Uterus (tissue), 4 donors: ENCODE data around the gene CPNE7. TPM values are rescaled to one million over a fixed set of nuclear protein-coding genes. Genes with fewer than 3 reads are reported as not detected.
"Not testable (repeated sequence)": the region's sequence is repeated elsewhere in the genome, so short reads cannot be mapped to it uniquely, and the experiment has no call there.

Source experiments
- DNase-seq, 2 donors: peaks; one replicate each; pipeline ENCODE4 v3.0.0-alpha.2; 2019 to 2020
- H3K27ac ChIP-seq, 2 donors: fragments of 200-600 bp; sonication (generic); 1 replicate in 1 of 2; 2 replicates in 1 of 2; pipeline ENCODE4 v1.5.1; 2016 to 2018
- H3K27me3 ChIP-seq, 2 donors: fragments of 200-600 bp; sonication (generic); one replicate each; pipeline ENCODE4 v1.5.1; 2018 to 2019; ENCODE audit warnings: control low read depth in 1 of 2
- H3K36me3 ChIP-seq, 2 donors: fragments of 200-600 bp; sonication (generic); one replicate each; pipeline ENCODE4 v1.5.1; 2019; ENCODE audit warnings: control low read depth in 1 of 2
- H3K4me1 ChIP-seq, 2 donors: fragments of 200-600 bp; sonication (generic); one replicate each; pipeline ENCODE4 v1.5.1; 2018 to 2019; ENCODE audit warnings: control low read depth in 1 of 2
- H3K4me3 ChIP-seq, 2 donors: fragments of 200-600 bp; sonication (generic); 1 replicate in 1 of 2; 2 replicates in 1 of 2; pipeline ENCODE4 v1.5.1; 2018 to 2019; ENCODE audit warnings: mild to moderate bottlenecking in 1 of 2
- H3K9me3 ChIP-seq, 2 donors: fragments of 200-600 bp; sonication (generic); one replicate each; pipeline ENCODE4 v1.5.1; 2019; ENCODE audit warnings: control low read depth in 1 of 2
- CTCF ChIP-seq, 4 experiments: fragments of 200-600 bp in 2 of 4; fragments of 450-650 bp in 2 of 4; sonication (generic) in 2 of 4; IDR thresholded peaks; one replicate each; pipeline ENCODE4 v1.5.1; 2016 to 2019; ENCODE audit warnings: antibody characterized with exemption in 4 of 4, mild to moderate bottlenecking in 2 of 4, moderate library complexity in 1 of 4
- POLR2A ChIP-seq, 2 donors: fragments of 450-650 bp; IDR thresholded peaks; one replicate each; pipeline ENCODE4 v1.6.1; 2016; ENCODE audit warnings: antibody characterized with exemption in 2 of 2, mild to moderate bottlenecking in 1 of 2, moderate library complexity in 1 of 2
- intact Hi-C: fragments of 100-400 bp; cut with DNase I; formaldehyde crosslinking; loops from one replicate; pipeline ENCODE4 v1.15.1; 2023; ENCODE audit warnings: low total_unique reads
- total RNA-seq, 4 donors: library from RNA; depleted of rRNA in 3 of 4; stranded (reverse); fragments of >200 nt in 3 of 4; gene quantifications; one replicate each; pipeline versions ENCODE4 v1.1.0 to v1.2.4, GENCODE V29; 2014 to 2023
- donor health status: DM: yes; HTN: yes; CAD: no.

The CPNE7 gene
- total RNA-seq, 4 donors from 2014 or later, result 0.14 to 0.85 TPM; not detected in 2

GRCh38 chr16:89583895-89584644, 8.5 kb downstream of the CPNE7 start:
- H3K27ac ChIP-seq, result no peak overlapping the region
- intact Hi-C loops, result no loop called here
- no peaks in the 10 kb centered on the region for H3K27me3 ChIP-seq
- TF ChIP-seq POLR2A (IDR thresholded peaks at IDR 0.05), result no peak
- no peak for TF ChIP-seq CTCF (IDR thresholded peaks at IDR 0.05)
- DNase-seq, result no peak
- H3K4me3 ChIP-seq, result no peak overlapping the region
- H3K36me3 ChIP-seq, result no peaks in the 10 kb centered on the region
- H3K4me1 ChIP-seq, result no peaks in the 10 kb centered on the region
- H3K9me3 ChIP-seq, result no peaks in the 10 kb centered on the region

GRCh38 chr16:89584768-89585549, 9.4 kb downstream of the CPNE7 start:
- Histone ChIP-seq H3K36me3 (no peaks in the 10 kb centered on the region), H3K27me3 (no peaks in the 10 kb centered on the region), H3K4me1 (no peaks in the 10 kb centered on the region), H3K9me3 (no peaks in the 10 kb centered on the region), H3K4me3 (no peak overlapping the region), H3K27ac (no peak overlapping the region)
- TF ChIP-seq CTCF (IDR thresholded peaks at IDR 0.05), result no peak
- TF ChIP-seq POLR2A (IDR thresholded peaks at IDR 0.05), result no peak
- intact Hi-C loops, result no loop called here
- no peak for DNase-seq

- H3K27me3 ChIP-seq, result no peaks in the 10 kb centered on the region
- intact Hi-C loops, result no loop called here
These were observed 10.7 kb downstream of the CPNE7 start for GRCh38 chr16:89586218-89586617.

GRCh38 chr16:89586853-89587252, 11.3 kb downstream of the CPNE7 start:
- intact Hi-C loops, result no loop called here
- no peak overlapping the region for H3K4me3 ChIP-seq
- no peaks in the 10 kb centered on the region for H3K9me3 ChIP-seq
- DNase-seq, result no peak
- no peaks in the 10 kb centered on the region for H3K36me3 ChIP-seq
- TF ChIP-seq POLR2A (IDR thresholded peaks at IDR 0.05) (no peak), CTCF (IDR thresholded peaks at IDR 0.05) (no peak)
- no peaks in the 10 kb centered on the region for H3K4me1 ChIP-seq
- no peaks in the 10 kb centered on the region for H3K27me3 ChIP-seq
- H3K27ac ChIP-seq, result no peak overlapping the region

More at GRCh38 chr16:89586218-89586617, 10.7 kb downstream of the CPNE7 start:
- H3K36me3 ChIP-seq, result no peaks in the 10 kb centered on the region
- no peaks in the 10 kb centered on the region for H3K9me3 ChIP-seq
- TF ChIP-seq CTCF (IDR thresholded peaks at IDR 0.05) (no peak), POLR2A (IDR thresholded peaks at IDR 0.05) (no peak)
- no peaks in the 10 kb centered on the region for H3K4me1 ChIP-seq
- H3K27ac ChIP-seq, result no peak overlapping the region
- H3K4me3 ChIP-seq, result no peak overlapping the region
- DNase-seq, result no peak

- H3K4me3 ChIP-seq, H3K36me3 ChIP-seq, H3K9me3 ChIP-seq, H3K27me3 ChIP-seq, H3K4me1 ChIP-seq, DNase-seq, H3K27ac ChIP-seq, intact Hi-C loops: not testable (repeated sequence)
These were observed 12.1 kb downstream of the CPNE7 start for GRCh38 chr16:89587676-89588075.
